PC-9 (cell line): Measurements from ENCODE around the gene HOXD10.

Source experiments
- CTCF ChIP-seq: fragments of 200-600 bp; sonication (generic); conservative IDR thresholded peaks from 2 replicates; pipeline ENCODE4 v1.6.1; 2017; ENCODE audit warnings: mixed run types, antibody characterized with exemption, mild to moderate bottlenecking, moderate library complexity
- EZH2 ChIP-seq: fragments of 200-600 bp; sonication (generic); IDR thresholded peaks from 2 replicates; pipeline ENCODE4 v1.8.0; 2017; ENCODE audit warnings: antibody characterized with exemption, low read depth

GRCh38 chr2:176136374-176137251, 20.0 kb downstream of the HOXD10 start:
- TF ChIP-seq CTCF (no peak), EZH2 (no peak)
